SH-SY5Y (cell line): ENCODE data around the gene COQ8A.

Source experiments
- GATA2 ChIP-seq: IDR thresholded peaks from 2 replicates; pipeline ENCODE4 v1.6.1; 2011; ENCODE audit warnings: mild to moderate bottlenecking, low read depth, low read length
- GATA3 ChIP-seq: IDR thresholded peaks from 2 replicates; pipeline ENCODE4 v1.6.1; 2011; ENCODE audit warnings: low read depth, mild to moderate bottlenecking, low read length, moderate library complexity

- TF ChIP-seq GATA3 (no peak), GATA2 (no peak)
These were observed 10.2 kb downstream of the COQ8A start for GRCh38 chr1:226950316-226950715.
